22Rv1 (cell line): ENCODE data around the gene MED20.

Experiments used
- CTCF ChIP-seq: fragments of 450-650 bp; IDR thresholded peaks from 2 replicates; pipeline ENCODE4 v1.5.1; 2017; ENCODE audit warnings: mild to moderate bottlenecking
- ZFX ChIP-seq: fragments of 450-650 bp; IDR thresholded peaks from 2 replicates; pipeline ENCODE4 v1.6.1; 2017; ENCODE audit warnings: antibody characterized with exemption, borderline replicate concordance

- TF ChIP-seq CTCF (no peak), ZFX (no peak)
These were observed 42.4 kb upstream of the MED20 start for GRCh38 chr6:41963371-41963770.
